AG09309 (cell line): ENCODE data around the gene GINS2.

Experiments used
- DNase-seq: peaks from one replicate; pipeline ENCODE4 v3.0.0-alpha.2; 2010; ENCODE audit warnings: low read depth
- H3K4me3 ChIP-seq: 2 replicates; pipeline ENCODE4 v1.5.1; 2011; ENCODE audit warnings: mild to moderate bottlenecking, low read depth, low read length, moderate library complexity; ENCODE audit not compliant: control insufficient read depth
- TF ChIP-seq, protein P1 (sequence below): IDR thresholded peaks from 2 replicates; pipeline ENCODE4 v1.5.1; 2011; ENCODE audit warnings: mild to moderate bottlenecking, low read depth, low read length, inconsistent platforms; ENCODE audit not compliant: insufficient read depth, control insufficient read depth; ENCODE audit errors: missing control alignments

GINS2 gene

DNA sequence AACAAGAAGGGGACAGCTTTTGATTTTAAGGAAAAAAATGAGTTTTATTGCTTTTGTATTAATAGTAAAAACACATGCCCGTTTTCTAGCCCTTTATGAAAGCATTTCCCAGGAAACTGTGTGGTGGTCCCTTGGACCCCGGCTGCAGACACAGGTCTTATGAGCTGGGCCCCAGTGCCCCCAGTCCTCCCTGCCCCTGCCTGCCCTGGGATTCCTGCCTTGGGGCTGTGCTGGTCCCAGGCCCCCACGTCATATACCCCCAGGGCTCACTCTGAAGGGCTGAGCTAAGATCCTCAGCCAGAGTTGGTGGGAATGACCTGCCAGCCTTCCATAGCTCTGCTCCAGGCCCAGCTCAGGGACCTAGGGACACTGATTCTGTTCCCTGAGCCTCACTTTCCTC is 30.8 kb downstream of the GINS2 start:
- no peak overlapping the region for H3K4me3 ChIP-seq
- DNase-seq = no peak
- TF ChIP-seq, protein P1, sequence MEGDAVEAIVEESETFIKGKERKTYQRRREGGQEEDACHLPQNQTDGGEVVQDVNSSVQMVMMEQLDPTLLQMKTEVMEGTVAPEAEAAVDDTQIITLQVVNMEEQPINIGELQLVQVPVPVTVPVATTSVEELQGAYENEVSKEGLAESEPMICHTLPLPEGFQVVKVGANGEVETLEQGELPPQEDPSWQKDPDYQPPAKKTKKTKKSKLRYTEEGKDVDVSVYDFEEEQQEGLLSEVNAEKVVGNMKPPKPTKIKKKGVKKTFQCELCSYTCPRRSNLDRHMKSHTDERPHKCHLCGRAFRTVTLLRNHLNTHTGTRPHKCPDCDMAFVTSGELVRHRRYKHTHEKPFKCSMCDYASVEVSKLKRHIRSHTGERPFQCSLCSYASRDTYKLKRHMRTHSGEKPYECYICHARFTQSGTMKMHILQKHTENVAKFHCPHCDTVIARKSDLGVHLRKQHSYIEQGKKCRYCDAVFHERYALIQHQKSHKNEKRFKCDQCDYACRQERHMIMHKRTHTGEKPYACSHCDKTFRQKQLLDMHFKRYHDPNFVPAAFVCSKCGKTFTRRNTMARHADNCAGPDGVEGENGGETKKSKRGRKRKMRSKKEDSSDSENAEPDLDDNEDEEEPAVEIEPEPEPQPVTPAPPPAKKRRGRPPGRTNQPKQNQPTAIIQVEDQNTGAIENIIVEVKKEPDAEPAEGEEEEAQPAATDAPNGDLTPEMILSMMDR = no peak

DNA sequence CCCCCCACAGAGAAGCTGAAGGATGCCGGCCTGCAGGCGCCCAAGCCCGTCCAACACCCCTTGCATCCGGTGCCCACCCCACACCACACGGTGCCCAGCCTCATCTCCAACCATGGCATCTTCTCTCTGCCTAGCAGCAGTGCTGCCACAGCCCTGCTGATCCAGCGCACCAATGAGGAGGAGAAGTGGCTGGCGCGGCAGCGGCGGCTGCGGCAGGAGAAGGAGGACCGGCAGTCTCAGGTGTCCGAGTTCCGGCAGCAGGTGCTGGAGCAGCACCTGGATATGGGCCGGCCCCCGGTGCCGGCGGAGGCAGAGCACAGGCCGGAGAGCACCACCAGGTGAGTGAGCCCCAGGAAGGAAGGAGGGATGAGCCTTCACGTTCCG is 31.5 kb downstream of the GINS2 start:
- DNase-seq = no peak
- no peak overlapping the region for H3K4me3 ChIP-seq
- TF ChIP-seq, protein P1 = no peak

DNA sequence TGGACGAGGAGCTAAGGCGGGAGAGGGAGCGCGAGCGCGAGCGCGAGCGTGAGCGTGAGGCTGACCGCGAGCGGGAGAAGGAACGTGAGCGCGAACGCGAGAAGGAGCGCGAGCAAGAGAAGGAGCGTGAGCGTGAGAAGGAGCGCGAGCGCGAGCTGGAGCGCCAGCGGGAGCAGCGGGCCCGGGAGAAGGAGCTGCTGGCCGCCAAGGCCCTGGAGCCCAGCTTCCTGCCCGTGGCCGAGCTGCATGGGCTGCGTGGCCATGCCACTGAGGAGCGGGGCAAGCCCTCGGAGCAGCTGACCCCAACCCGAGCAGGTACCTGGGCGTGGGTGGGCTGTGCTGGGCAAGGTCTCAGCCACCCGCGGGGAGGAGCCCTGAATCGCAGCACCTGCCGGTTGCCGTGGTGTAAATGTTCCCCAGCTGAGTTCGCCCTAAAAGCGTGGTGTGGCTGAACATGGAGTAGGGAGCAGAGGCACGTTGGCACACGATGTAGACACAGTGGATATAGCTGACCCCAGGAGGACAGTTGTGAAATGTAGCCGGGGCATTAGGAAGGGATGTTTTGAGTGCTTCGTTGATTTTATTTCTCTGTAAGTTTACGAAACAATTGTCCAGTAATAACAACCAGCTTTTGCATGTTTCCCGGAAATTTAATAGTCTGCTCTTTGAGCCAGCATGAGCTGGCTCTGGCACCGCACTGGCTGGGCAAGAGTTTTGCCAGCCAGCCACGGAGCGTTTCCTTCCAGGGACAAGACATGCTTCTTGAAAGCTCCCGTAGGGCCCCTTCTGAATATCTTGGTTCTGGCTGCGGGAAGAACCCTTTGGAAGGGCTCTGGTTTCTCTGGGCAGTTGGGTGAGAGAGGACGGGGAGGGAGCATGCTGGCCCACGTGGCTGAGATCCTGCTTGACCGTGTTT is 32.1 kb downstream of the GINS2 start:
- TF ChIP-seq, protein P1 = no peak

DNA sequence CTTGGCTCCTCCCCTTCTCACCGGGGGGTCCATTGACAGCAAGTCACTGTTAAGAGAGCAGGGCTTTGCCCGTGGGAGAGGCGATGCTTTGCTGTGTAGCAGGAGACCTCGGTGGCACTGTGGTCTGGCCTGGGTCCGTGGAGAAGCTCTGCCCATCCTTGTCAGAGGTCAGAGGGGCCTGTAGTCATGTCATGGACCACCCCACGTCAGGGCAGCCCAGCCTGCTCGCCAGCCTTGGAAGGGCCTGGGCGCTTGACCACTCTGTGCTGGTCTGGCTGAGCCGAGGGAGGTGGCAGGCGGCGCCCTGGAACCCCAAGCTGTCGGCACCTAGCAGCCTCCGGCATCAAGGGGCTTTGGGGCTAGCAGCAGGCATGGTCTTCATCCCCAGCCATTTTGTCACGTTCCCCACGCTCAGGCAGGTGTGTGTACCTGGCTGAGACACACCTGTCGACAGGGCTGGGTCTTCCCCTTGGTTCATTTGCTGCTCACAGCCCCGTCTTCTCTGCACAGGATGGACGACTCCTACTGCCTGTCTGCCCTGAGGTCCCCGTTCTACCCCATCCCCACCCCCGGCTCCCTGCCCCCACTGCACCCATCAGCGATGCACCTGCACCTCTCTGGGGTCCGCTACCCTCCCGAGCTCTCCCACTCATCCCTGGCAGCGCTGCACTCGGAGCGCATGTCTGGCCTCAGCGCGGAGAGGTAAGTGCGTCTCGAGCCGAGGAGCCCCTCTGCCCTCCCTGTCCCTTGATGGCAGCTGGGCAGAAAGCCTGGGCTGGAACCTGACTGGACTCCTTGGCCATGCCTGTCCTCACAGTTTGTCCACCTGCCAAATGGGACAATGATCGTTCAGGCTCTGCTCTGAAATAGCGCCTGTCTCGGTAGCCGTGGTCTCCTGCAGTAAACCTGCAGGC is 33.3 kb downstream of the GINS2 start:
- TF ChIP-seq, protein P1 = no peak
- no peak for DNase-seq

More for the DNA sequence above, 32.1 kb downstream of the GINS2 start:
- no peak for DNase-seq
- H3K4me3 ChIP-seq = no peak overlapping the region

DNA sequence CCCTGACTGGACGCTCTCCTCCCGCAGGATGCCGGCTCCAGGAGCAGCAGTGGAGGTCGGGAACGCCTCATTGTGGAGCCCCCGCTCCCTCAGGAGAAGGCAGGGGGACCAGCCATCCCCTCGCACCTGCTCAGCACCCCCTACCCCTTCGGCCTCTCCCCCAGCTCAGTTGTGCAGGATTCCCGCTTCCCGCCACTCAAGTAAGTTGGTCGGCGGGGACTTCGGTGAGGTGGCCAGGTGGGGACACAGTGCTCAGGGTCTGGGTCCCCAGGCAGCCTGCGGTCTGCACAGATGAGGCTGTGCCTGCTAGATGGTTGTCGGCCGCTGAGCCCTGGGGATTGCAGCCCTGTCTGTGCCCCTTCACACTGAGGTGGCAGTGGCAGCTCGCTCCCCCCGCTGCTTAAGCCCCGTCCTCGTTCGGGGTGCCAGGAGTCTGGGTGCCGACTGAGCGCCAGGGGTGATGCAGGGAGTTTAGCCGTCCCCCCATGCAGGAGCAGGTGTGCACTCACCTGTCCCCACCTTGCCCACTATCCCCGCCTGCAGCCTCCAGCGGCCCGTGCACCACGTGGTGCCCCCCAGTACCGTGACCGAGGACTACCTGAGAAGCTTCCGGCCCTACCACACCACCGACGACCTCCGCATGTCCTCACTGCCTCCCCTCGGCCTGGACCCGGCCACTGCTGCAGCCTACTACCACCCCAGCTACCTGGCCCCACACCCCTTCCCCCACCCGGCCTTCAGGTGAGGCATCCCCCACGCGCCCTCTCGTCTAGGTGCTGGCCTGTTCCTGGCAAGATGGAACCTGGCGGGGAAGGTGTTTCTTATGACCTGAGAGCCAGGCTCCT is 34.3 kb downstream of the GINS2 start:
- no peak overlapping the region for H3K4me3 ChIP-seq
- DNase-seq = no peak
- TF ChIP-seq, protein P1 = no peak

More for the DNA sequence above, 33.3 kb downstream of the GINS2 start:
- H3K4me3 ChIP-seq = no peak overlapping the region
